ENCODE results near the gene GALNT7. TPM values are rescaled to one million over a fixed set of nuclear protein-coding genes. Genes with fewer than 3 reads are reported as not detected.

The GALNT7 gene
- total RNA-seq, 2 donors from 2014 or later: 17.3 to 19.4 TPM

DNA sequence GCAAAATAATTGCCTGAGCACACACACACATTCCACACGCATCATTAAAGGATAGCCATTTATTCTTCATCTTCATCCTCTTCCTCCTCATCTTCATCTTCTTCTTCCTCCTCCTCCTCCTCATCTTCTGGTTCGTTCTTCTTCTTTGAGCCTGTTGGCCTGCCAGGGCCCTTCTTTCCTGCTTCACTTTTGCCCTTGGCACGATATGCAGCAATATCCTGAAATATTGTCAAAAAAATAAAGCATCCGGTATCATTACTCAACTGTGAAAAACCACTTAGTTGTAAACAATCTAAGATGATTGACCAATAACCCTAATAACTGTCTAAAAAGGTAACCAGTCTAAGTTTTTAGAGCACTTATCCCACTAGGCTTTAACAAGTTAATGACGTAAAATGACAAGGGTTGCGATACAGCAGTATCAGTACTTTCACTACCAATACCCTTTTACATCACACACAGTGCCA, 163.4 kb downstream of the GALNT7 start:
- DNase-seq (ENCODE audit: low spot score): no peak
- Mint-ChIP-seq H3K36me3 (peaks cover 23% of the 10 kb centered on the region), H3K4me3 (peak overlapping the region; percentile 92)

DNA sequence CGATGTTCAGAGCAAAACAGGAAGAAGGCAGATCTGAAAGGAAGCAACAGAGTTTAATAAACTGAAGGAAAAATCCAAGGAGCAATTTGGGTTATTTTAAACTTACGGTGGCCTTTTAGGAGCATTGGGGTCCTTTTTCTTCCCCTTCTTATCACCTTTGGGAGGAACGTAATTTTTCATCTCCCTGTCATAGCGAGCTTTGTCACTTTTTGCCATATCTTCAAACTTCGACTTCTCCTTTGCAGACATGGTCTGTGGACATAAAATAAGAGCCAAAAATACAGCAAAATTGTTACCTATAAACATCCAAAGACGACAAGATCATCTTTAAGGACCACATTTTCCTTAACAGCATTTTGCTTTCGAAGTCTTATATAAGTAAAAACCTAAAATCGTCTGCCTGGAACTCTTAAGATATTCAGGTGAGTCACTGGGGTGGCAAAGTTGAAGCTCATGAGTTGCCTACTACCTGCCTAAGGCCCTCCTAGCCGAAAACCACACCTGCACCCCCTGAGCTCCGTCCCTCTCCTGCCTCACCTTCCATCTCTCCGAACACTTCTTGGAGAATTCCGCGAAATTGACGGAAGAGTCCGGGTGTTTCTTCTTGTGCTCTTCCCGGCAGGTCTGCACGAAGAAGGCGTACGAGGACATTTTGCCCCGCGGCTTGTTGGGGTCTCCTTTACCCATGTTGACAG, 164.5 kb downstream of the GALNT7 start:
- H3K27me3 Mint-ChIP-seq: peaks cover 0 to 4% of the 10 kb centered on the region in 2 donors
- H3K4me1 Mint-ChIP-seq (ENCODE audit: low read depth in 2 of 2): peaks cover 26 to 34% of the 10 kb centered on the region in 2 donors
- peak overlapping the region; percentile 76 to 83 for H3K27ac Mint-ChIP-seq
- H3K36me3 Mint-ChIP-seq: peaks cover 23% of the 10 kb centered on the region
- H3K9me3 Mint-ChIP-seq: no peaks in the 10 kb centered on the region
- DNase-seq (ENCODE audit: low spot score) (no peak), ATAC-seq (no peak)
- peak overlapping the region; percentile 92 for H3K4me3 Mint-ChIP-seq

More for the DNA sequence above, 163.4 kb downstream of the GALNT7 start:
- no peaks in the 10 kb centered on the region for H3K9me3 Mint-ChIP-seq
- no peak for ATAC-seq
- H3K4me1 Mint-ChIP-seq (ENCODE audit: low read depth in 2 of 2): peaks cover 26 to 34% of the 10 kb centered on the region in 2 donors
- H3K27ac Mint-ChIP-seq: peak overlapping the region; percentile 76 to 83
- peaks cover 0 to 4% of the 10 kb centered on the region in 2 donors for H3K27me3 Mint-ChIP-seq

DNA sequence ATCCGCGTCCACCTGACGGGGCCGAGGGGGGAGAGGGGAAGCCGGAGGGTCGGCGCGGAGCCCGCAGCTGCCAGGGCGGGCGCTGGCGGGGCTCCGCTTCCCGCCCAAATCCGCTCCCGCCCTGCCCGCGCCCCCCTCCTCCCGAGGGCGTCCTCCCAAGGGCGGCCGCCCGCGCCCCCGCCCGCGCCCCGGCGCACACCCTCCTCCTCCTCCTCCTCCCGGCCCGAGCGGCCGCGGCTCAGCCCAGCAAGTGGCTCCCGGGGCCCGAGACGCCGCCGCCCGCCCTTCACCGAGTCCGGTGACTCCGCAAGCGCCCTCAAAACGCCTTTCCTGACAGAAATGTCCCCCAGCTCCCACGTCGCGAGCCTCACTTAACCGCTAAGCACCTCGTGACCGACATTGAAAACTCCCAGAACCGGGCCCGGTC, 165.1 kb downstream of the GALNT7 start:
- Mint-ChIP-seq H3K36me3 (peaks cover 23% of the 10 kb centered on the region), H3K4me1 (ENCODE audit: low read depth in 2 of 2) (peaks cover 26 to 34% of the 10 kb centered on the region in 2 donors), H3K27ac (peak overlapping the region; percentile 76 to 83), H3K9me3 (no peaks in the 10 kb centered on the region), H3K27me3 (peaks cover 0 to 4% of the 10 kb centered on the region in 2 donors), H3K4me3 (peak overlapping the region; percentile 92)
- ATAC-seq (peak; percentile 1 to 29), DNase-seq (ENCODE audit: low spot score) (peak; percentile 75)

DNA sequence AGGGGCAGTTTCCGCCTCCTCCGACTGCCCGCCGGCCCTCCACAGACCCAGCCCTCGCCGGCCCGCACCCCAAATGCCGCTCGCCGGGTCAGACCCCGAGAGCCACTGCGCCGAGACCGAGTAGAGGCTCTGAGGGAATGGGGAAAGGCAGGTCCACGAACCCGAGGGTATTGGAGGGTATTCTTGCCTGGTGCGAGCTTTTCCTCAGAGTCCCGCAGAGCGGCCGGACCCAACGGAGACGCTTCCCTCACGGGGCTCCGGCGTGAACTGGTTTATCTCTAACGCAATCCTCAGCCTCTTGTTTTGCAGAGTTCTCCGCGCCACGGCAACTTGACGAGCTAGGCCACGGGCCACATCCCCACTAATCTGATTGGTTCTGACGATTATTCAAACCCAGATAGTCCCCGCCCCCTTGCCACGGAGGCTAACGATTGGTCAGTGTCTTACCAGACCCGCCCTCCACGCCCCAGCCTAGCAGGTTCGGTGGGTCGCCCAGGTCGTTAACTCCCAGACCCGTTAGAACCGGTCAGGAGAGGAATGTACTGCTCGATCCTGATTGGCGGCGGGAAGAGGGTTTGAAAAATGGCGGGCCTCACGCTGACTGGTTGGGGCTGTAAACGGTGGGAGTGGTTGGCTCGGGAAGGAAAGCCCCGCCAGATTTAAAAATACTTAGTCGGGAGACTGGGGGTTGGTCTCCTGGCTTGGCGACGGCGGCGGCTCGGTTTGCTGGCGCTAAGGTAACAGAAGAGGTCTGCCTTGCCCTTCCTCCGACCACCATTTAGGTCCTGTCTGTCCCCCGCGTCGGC, 165.7 kb downstream of the GALNT7 start, which contains the start of gene HMGB2:
TSS of gene HMGB2 (minus strand) at position 274 of the 806 bp plus-strand sequence. CDS start 709 bp downstream, outside the sequence.
- Mint-ChIP-seq H3K36me3 (peaks cover 23% of the 10 kb centered on the region), H3K27me3 (peaks cover 0 to 4% of the 10 kb centered on the region in 2 donors), H3K27ac (peak within 1 kb of the TSS; percentile 76 to 83), H3K9me3 (no peaks in the 10 kb centered on the region), H3K4me3 (peak within 1 kb of the TSS; percentile 92), H3K4me1 (ENCODE audit: low read depth in 2 of 2) (peaks cover 26 to 34% of the 10 kb centered on the region in 2 donors)
- DNase-seq (ENCODE audit: low spot score): peak; percentile 99
- peak; percentile 97 to 98 for ATAC-seq

DNA sequence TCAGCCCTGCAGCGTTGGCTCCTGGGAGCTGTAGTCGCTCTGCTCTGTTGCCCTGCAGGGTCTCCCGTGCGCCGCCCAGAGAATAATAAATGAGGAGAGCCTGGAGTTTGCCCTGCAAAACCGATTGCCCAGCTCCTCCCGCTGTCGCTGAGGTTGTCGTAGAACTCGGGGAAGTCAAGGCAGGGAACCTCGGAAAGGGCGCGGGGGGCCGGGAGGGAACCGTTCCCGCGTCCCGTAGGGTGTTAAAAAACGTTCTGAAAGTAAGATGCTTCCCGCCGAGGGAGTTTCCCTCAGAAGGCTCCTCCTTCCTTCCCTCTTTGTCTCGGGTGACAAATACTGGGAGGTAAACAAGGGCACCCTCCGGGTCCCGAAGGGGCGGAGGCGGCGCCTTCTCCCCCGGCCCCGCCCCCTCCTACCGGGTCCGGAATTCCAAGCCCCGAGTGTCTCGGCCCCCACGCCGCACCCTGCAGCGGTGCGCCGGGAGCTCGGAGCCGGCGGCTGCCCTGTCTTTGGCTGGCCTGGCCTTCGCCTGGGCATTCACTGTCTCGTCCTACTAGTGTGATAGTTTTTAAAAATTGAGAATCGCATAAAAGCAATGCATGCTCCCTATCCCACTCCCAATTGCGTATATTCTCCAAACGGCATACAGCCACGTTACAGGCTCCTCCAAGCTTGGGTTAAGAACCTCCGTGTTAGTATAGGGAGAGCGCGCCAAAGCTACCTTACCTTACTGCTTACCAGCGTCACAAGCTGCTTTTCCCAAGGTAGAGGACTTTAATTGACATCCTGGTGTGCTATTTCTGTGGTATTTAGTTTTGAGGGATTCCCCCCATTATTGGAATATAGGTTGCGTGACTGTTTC, 166.5 kb downstream of the GALNT7 start:
- H3K27me3 Mint-ChIP-seq: peaks cover 0 to 4% of the 10 kb centered on the region in 2 donors
- peak overlapping the region; percentile 76 to 83 for H3K27ac Mint-ChIP-seq
- H3K36me3 Mint-ChIP-seq: peaks cover 23% of the 10 kb centered on the region
- H3K9me3 Mint-ChIP-seq: no peaks in the 10 kb centered on the region
- ATAC-seq: peak; percentile 16 to 32
- H3K4me1 Mint-ChIP-seq (ENCODE audit: low read depth in 2 of 2): peaks cover 26 to 34% of the 10 kb centered on the region in 2 donors
- peak; percentile 69 for DNase-seq (ENCODE audit: low spot score)
- peak overlapping the region; percentile 92 for H3K4me3 Mint-ChIP-seq

DNA sequence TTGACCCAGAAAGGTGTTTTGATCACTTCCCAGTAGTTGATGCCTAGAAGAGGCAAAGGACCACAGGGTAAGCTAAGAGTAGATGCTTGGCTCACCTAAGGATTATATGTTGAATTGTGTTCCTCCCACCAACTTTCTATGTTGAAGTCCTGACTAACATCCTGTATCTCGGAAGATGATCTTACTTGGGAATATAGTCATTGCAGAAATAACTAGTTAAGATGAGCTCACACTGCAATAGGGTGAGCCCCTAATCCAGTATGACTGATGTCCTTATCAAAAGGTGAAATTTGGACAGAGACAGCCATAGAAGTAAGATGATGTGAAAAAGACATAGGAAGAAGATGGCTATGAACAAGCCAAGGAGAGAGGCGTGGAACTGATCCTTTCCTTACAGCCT, 168.9 kb downstream of the GALNT7 start:
- peaks cover 0 to 4% of the 10 kb centered on the region in 2 donors for H3K27me3 Mint-ChIP-seq
- ATAC-seq (no peak), DNase-seq (ENCODE audit: low spot score) (no peak)
- no peaks in the 10 kb centered on the region for H3K9me3 Mint-ChIP-seq
- no peak overlapping the region for H3K27ac Mint-ChIP-seq
- peaks cover 21 to 27% of the 10 kb centered on the region in 2 donors for H3K4me1 Mint-ChIP-seq (ENCODE audit: low read depth in 2 of 2)
- H3K4me3 Mint-ChIP-seq: no peak overlapping the region
- peaks cover 15% of the 10 kb centered on the region for H3K36me3 Mint-ChIP-seq

DNA sequence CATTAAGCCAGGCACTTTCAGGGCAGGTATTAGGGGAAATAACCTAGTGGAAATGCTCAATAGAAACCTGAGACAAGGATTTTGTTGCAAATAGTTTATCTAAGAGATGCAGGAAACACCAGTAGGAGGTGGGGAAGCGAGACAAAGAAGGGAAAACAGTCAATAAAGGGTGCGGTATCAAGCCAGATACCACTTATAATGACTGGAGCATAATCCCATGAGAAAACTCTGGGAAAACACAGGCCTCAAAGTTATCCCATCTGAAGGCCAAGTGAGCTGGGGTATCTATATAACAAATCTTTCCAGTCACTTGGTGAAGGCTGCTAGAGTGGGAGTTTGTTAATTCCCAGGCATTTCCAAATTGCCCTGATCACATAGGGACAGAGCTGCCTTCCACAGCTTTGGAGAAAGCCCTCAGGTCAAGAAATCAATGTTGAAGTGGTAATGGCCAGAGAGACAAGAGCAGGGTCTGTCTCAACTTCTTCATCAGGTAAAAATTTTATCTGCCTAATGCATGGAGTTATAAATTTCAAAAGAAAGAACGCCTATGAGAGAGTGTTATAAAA, 175.3 kb downstream of the GALNT7 start:
- Mint-ChIP-seq H3K4me3 (no peak overlapping the region), H3K27me3 (no peaks in the 10 kb centered on the region), H3K9me3 (no peaks in the 10 kb centered on the region), H3K27ac (no peak overlapping the region), H3K36me3 (no peaks in the 10 kb centered on the region), H3K4me1 (ENCODE audit: low read depth in 2 of 2) (no peaks in the 10 kb centered on the region)
- no peak for DNase-seq (ENCODE audit: low spot score)
- ATAC-seq: no peak

DNA sequence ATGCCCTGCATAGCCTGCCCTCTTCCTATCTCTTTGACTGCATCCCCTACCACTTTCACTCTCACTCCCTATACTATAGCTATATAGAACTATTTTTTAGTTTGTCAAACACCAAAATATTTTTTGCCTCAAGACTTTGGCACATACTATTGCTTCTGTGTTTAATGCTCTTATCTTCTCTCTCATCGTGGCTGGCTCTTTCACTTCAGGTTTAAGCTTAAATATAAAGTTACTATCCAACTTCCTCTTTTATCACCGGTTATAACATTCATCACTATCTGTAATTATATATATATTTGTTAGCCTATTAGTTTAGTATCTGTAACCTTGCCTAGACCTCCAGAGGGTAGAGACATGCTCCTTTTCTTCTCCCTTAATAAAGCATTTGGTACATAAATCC, 177.0 kb downstream of the GALNT7 start:
- no peaks in the 10 kb centered on the region for H3K4me1 Mint-ChIP-seq (ENCODE audit: low read depth in 2 of 2)
- no peaks in the 10 kb centered on the region for H3K9me3 Mint-ChIP-seq
- H3K27ac Mint-ChIP-seq: no peak overlapping the region
- H3K27me3 Mint-ChIP-seq: peaks cover 0 to 2% of the 10 kb centered on the region in 2 donors
- H3K4me3 Mint-ChIP-seq: no peak overlapping the region
- no peaks in the 10 kb centered on the region for H3K36me3 Mint-ChIP-seq
- DNase-seq (ENCODE audit: low spot score) (no peak), ATAC-seq (no peak)

DNA sequence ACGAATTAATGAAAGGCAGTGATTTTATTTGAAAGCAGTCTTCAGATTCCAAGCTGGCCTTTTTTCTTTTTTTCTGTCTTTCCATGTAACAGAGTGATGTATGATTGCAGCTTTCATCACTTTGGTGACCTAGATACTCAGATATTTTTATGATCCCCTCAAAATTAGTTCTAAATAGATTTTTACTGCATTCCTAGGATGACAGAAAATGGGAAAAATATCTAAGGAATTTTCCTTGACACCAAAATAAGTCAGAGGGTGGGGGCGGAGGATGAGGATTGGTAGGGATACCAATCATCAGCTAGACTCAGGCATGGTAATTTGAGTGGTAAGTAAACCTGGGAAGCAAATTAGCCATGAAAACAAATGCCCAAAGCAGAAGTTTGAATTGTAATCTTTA, 177.5 kb downstream of the GALNT7 start:
- Mint-ChIP-seq H3K27ac (no peak overlapping the region), H3K4me1 (ENCODE audit: low read depth in 2 of 2) (no peaks in the 10 kb centered on the region), H3K36me3 (no peaks in the 10 kb centered on the region), H3K4me3 (no peak overlapping the region), H3K9me3 (no peaks in the 10 kb centered on the region), H3K27me3 (peaks cover 0 to 3% of the 10 kb centered on the region in 2 donors)
- DNase-seq (ENCODE audit: low spot score): no peak
- no peak for ATAC-seq

DNA sequence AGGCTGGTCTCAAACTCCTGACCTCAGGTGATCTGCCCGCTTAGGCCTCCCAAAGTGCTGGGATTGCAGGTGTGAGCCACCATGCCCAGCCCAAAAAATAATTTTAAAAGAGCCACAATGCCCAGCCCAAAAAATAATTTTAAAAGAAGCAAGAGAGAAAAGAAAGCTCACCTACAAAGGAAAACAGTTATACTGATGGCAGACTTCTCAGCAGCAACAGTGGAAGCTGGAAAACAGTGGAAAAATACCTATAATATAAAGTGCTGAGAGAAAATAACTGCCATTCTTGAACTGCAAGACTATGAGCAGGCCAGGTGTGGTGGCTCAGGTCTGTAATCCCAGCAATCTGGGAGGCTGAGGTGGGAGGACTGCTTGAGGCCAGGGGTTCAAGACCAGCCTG, 178.9 kb downstream of the GALNT7 start:
- DNase-seq (ENCODE audit: low spot score): no peak
- H3K9me3 Mint-ChIP-seq: no peaks in the 10 kb centered on the region
- no peak overlapping the region for H3K4me3 Mint-ChIP-seq
- peaks cover 0 to 3% of the 10 kb centered on the region in 2 donors for H3K27me3 Mint-ChIP-seq
- H3K27ac Mint-ChIP-seq: no peak overlapping the region
- ATAC-seq: no peak
- H3K36me3 Mint-ChIP-seq: no peaks in the 10 kb centered on the region
- H3K4me1 Mint-ChIP-seq (ENCODE audit: low read depth in 2 of 2): no peaks in the 10 kb centered on the region

DNA sequence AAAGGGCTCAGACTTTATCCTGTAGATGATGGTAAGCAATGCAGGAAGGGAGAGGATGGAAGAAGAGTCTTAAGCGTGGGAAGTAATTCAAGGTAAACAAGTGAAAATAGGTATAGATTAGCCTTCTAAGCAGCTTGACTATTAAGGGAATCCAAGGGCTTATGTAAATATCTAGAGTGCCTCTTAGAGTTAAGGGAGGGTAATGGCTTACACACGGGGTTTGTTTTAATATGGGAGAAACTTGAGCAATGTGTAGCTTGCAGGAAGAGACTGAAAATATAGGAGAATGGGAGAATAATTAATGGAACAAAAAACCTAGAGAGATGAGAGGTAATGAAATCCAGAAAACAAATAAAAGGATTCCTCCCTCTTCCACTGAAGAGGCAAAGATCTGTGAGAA, 189.3 kb downstream of the GALNT7 start:
- ATAC-seq (no peak), DNase-seq (ENCODE audit: low spot score) (no peak)
- Mint-ChIP-seq H3K9me3 (no peaks in the 10 kb centered on the region), H3K27me3 (no peaks in the 10 kb centered on the region), H3K4me1 (ENCODE audit: low read depth in 2 of 2) (peaks cover 0 to 3% of the 10 kb centered on the region in 2 donors), H3K4me3 (no peak overlapping the region), H3K36me3 (no peaks in the 10 kb centered on the region), H3K27ac (no peak overlapping the region)

DNA sequence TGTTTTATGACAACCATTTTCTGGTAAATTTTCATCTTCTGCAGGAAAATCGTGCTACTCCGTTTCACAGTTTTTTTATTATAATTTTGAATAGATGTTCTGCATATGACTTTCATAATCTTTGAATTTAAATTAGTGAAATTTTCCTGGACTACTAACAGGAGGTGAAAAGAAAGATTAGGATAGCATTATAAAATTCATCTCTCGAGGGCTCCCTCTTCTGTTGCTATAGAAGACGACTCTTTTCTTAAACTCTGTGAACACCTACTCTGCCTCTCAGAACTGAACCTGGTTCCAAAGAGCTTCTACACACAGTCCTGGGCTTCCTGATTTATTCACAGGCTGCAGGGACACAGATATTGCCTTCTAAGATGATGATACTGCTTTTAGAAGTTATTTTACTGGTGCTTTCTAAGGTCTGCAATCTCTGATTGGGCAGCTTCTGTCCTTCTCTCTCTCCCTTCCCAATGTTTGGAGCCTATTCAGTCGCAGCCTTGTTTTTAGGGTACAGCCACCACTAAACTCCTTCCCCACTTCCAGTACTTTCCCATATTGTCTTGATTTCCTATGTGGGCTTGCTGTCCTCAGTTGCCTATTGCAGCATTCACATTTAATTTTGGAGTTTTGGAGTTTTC, 192.1 kb downstream of the GALNT7 start:
- Mint-ChIP-seq H3K36me3 (no peaks in the 10 kb centered on the region), H3K9me3 (no peaks in the 10 kb centered on the region), H3K4me1 (ENCODE audit: low read depth in 2 of 2) (peaks cover 3 to 6% of the 10 kb centered on the region in 2 donors), H3K27me3 (no peaks in the 10 kb centered on the region), H3K4me3 (no peak overlapping the region), H3K27ac (no peak overlapping the region)
- ATAC-seq (no peak), DNase-seq (ENCODE audit: low spot score) (no peak)
